Thymus (tissue), 11 donors: ENCODE results near the gene ZNF2. TPM values are rescaled to one million over a fixed set of nuclear protein-coding genes. Genes with fewer than 3 reads are reported as not detected.

Source experiments
- DNase-seq, 9 donors: peaks; one replicate each; pipeline ENCODE4 v3.0.0-alpha.2; 2013; ENCODE audit warnings: low spot score in 9 of 9, low read depth in 6 of 9, missing footprints in 1 of 9
- H3K27ac ChIP-seq, 2 donors: one replicate each; pipeline ENCODE4 v1.5.1; 2013; ENCODE audit warnings: control low read depth in 1 of 2, low read depth in 1 of 2, low read length in 1 of 2, mild to moderate bottlenecking in 1 of 2, moderate library complexity in 1 of 2
- H3K27me3 ChIP-seq, 2 donors: one replicate each; pipeline ENCODE4 v1.5.1; 2013; ENCODE audit warnings: low read length in 1 of 2; ENCODE audit not compliant: control insufficient read depth in 2 of 2, insufficient read depth in 1 of 2
- H3K36me3 ChIP-seq, 2 donors: one replicate each; pipeline ENCODE4 v1.5.1; 2013; ENCODE audit warnings: low read length in 1 of 2, mild to moderate bottlenecking in 1 of 2, moderate library complexity in 1 of 2; ENCODE audit not compliant: control insufficient read depth in 2 of 2, insufficient read depth in 2 of 2
- H3K4me1 ChIP-seq, 2 donors: one replicate each; pipeline ENCODE4 v1.5.1; 2013; ENCODE audit warnings: low read length in 2 of 2; ENCODE audit not compliant: control insufficient read depth in 2 of 2, insufficient read depth in 2 of 2
- H3K4me3 ChIP-seq, 2 donors: one replicate each; pipeline ENCODE4 v1.5.1; 2013; ENCODE audit warnings: low read length in 2 of 2, control low read depth in 1 of 2, mild to moderate bottlenecking in 1 of 2
- H3K9me3 ChIP-seq, 2 donors: one replicate each; pipeline ENCODE4 v1.5.1; 2013; ENCODE audit warnings: low read length in 1 of 2, mild to moderate bottlenecking in 1 of 2; ENCODE audit not compliant: control insufficient read depth in 2 of 2, insufficient read depth in 1 of 2
- WGBS: extraction: QIAGEN DNeasy Blood & Tissue Kit; methylation state at CpG from one replicate; pipeline ENCODE4 v1.1.7; 2013; 5-methylcytosine and 5-hydroxymethylcytosine counted together
- polyA plus RNA-seq: library from polyadenylated mRNA; stranded (reverse); fragments of 200-250 nt; gene quantifications from one replicate; pipeline ENCODE4 v1.2.3, GENCODE V29; 2013
- total RNA-seq: library from RNA; stranded (reverse); fragments of 120-200 nt; gene quantifications from one replicate; pipeline ENCODE4 v1.2.4, GENCODE V29; 2013
- donor health status: healthy.

Gene ZNF2
- total and polyA plus RNA-seq, 2 donors = 2.5 to 6.3 TPM

DNA sequence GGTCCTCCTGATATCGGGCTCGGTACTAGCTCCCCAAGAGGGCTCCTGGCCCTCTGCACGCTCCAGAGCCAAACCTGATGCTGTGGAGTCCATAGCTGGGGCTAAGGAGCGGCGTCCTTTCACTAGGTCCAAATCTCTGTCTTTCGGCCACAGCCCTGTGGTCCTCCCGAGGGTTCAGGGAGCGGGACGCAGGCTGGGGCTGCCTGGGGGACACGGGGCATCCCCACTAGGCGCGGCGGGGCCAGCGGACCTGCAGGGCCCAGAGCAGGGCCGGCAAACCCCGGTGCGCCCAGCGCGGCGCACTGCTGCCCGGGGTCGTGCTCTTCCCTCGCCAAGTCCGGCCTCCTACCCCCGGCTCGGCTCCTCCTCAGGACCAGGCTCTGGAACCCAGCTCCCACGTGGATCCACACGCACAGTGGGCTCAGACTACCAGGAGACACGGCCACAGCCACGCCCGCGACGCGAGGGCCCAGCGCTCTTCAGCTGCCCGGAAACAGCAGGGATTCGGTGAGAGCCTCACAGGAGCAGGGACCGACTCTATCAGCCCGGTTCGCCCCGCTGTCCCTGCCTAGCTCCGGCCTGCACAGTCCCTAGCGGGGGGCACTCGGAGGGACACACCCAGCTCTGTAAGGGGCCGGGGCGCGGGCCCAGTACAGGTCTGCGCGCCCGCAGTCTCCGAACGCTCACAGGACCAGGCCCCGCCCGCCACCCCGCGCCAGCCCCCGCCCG, 6.6 kb upstream of the ZNF2 start:
- Histone ChIP-seq H3K4me3 (peak overlapping the region; percentile 58 to 77), H3K27ac (peak overlapping the region in 1 of 2 donors; percentile 79), H3K9me3 (peaks cover 0 to 1% of the 10 kb centered on the region in 2 donors), H3K4me1 (peaks cover 3 to 17% of the 10 kb centered on the region in 2 donors), H3K27me3 (peaks cover 0 to 6% of the 10 kb centered on the region in 2 donors), H3K36me3 (no peaks in the 10 kb centered on the region)
- peak in 4 of 9 donors; percentile 13 to 44 (median 19) for DNase-seq
- 4% methylated on average over 58 of the region's 58 CpGs for WGBS

DNA sequence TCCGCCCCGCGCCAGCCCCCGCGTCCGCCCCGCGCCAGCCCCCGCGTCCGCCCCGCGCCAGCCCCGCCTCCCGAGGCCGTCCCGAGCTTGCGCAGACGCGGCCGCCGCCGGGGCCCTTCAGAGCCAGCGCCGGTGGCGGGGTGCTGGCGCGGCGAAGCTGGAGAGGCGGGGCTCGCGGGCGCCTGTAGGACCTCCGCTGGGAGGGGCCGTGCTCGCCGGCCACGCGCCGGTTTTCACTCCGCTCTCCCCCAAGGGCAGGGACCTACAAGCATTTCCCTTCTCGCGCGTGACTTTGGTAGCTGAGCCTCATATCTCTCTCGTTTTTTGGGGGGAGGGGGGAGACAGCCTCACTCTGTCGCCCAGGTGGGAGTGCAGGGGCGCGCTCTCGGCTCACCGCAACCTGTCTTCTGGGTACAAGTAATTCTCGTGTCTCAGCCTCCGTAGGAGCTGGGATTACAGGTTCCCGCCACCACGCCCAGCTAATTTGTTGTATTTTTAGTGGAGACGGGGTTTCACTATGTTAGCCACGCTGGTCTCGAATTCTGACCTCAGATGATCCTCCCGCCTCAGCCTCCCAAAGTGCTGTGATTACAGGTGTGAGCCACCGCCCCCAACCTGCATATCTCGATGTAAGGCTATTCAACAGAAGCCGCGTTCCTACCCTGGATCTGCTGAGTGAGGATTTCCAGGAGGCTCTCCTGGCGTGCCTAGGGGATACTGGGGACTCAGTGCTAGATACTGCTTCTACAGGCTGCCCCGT, 5.7 kb upstream of the ZNF2 start, which contains the start of gene ZNF514:
ZNF514 (minus strand) TSS at position 159 of the 760 bp plus-strand sequence. CDS start 6,595 bp downstream, outside the sequence.
- peak in 7 of 9 donors; percentile 24 to 80 (median 63) for DNase-seq
- WGBS = 14% methylated on average over 64 of the region's 64 CpGs
- peaks cover 0 to 1% of the 10 kb centered on the region in 2 donors for H3K9me3 ChIP-seq

GRCh38 chr2:95165030-95165370, 609 bp upstream of the ZNF2 start:
- Histone ChIP-seq H3K4me1 (peaks cover 7 to 16% of the 10 kb centered on the region in 2 donors), H3K9me3 (no peaks in the 10 kb centered on the region), H3K4me3 (peak overlapping the region; percentile 84 to 94), H3K27ac (peak overlapping the region; percentile 79 to 92), H3K27me3 (no peaks in the 10 kb centered on the region), H3K36me3 (no peaks in the 10 kb centered on the region)
- no peak for DNase-seq
- 2% methylated on average over 9 of the region's 9 CpGs for WGBS

More for the DNA sequence above, 5.7 kb upstream of the ZNF2 start, which contains the start of gene ZNF514:
- peaks cover 3 to 20% of the 10 kb centered on the region in 2 donors for H3K4me1 ChIP-seq
- peaks cover 0 to 6% of the 10 kb centered on the region in 2 donors for H3K27me3 ChIP-seq
- no peaks in the 10 kb centered on the region for H3K36me3 ChIP-seq
- H3K4me3 ChIP-seq = peak within 1 kb of the TSS; percentile 58 to 77
- peak within 1 kb of the TSS; percentile 24 to 85 for H3K27ac ChIP-seq

GRCh38 chr2:95166065-95166763, 605 bp downstream of the ZNF2 start:
- Histone ChIP-seq H3K9me3 (no peaks in the 10 kb centered on the region), H3K27ac (peak overlapping the region in 1 of 2 donors; percentile 80), H3K36me3 (no peaks in the 10 kb centered on the region), H3K27me3 (no peaks in the 10 kb centered on the region), H3K4me1 (peaks cover 7 to 12% of the 10 kb centered on the region in 2 donors), H3K4me3 (peak overlapping the region; percentile 84 to 94)
- 12% methylated on average over 16 of the region's 16 CpGs for WGBS
- no peak for DNase-seq

DNA sequence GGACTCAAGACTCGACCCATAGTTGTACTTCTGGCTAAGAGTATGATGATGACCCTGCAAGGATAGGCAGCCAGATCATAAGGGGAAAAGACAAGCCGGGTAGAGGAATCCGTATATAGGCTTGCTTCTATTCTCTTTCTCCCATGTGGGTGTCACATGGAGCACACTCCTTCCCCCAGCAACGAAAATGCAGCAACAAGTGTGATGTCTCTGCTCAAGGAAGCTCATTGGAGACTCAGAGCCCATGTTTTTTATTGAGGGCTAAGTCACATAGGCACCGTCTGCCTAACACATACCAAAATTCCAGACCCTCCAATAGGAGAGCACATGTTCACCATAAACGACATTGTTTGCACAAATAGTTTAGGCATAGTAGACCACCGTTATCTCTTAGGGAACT, 6.3 kb downstream of the ZNF2 start:
- Histone ChIP-seq H3K36me3 (no peaks in the 10 kb centered on the region), H3K27me3 (no peaks in the 10 kb centered on the region), H3K9me3 (no peaks in the 10 kb centered on the region), H3K4me3 (no peak overlapping the region), H3K4me1 (no peaks in the 10 kb centered on the region), H3K27ac (no peak overlapping the region)
- WGBS = 87% methylated on average over 7 of the region's 7 CpGs
- DNase-seq = no peak

DNA sequence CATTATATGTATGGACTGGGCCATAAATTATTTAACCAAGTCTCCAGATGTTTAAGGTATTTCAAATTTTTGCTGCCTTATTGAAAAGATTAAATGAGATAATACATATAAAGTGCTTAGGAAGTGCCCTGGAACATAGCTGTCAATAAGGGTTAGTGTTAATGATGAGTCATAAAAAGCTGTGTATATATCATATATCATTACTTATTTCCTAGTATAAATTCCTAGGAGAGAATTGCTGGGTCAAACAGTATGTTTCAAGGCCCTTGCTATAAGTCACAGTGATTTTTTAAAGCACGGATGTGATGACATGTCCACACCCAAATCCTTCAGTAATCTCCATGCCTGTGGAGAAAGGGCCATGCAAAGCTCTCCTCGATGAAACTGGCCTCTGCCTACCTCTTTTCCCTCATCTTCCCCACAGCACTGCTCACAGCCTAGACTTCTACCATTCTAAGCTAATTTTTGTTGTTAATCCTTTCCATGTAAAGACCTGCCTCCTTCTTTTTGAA, 8.5 kb downstream of the ZNF2 start:
- Histone ChIP-seq H3K27me3 (no peaks in the 10 kb centered on the region), H3K4me1 (no peaks in the 10 kb centered on the region), H3K36me3 (peaks cover 2 to 5% of the 10 kb centered on the region in 2 donors), H3K4me3 (no peak overlapping the region), H3K27ac (no peak overlapping the region), H3K9me3 (no peaks in the 10 kb centered on the region)
- 98% methylated on average over 2 of the region's 2 CpGs for WGBS
- DNase-seq = no peak

- Histone ChIP-seq H3K4me3 (no peak overlapping the region), H3K9me3 (peaks cover 0 to 2% of the 10 kb centered on the region in 2 donors), H3K27ac (no peak overlapping the region), H3K36me3 (peaks cover 18 to 23% of the 10 kb centered on the region in 2 donors), H3K4me1 (no peaks in the 10 kb centered on the region), H3K27me3 (no peaks in the 10 kb centered on the region)
- DNase-seq = no peak
- 97% methylated on average over 7 of the region's 7 CpGs for WGBS
Measured at GRCh38 chr2:95179451-95179850, 13.8 kb downstream of the ZNF2 start.

DNA sequence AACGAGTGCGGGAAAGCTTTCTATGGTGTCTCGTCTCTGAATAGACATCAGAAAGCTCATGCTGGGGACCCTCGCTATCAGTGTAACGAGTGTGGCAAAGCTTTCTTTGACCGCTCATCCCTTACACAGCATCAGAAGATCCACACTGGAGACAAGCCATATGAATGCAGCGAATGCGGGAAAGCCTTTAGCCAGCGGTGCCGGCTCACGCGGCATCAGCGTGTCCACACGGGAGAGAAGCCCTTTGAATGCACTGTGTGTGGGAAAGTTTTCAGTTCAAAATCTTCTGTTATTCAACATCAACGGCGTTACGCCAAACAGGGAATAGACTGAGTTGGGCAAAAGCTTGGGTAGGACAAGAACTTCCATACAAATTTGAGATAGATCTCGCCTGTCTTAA, 16.2 kb downstream of the ZNF2 start:
- peaks cover 18 to 23% of the 10 kb centered on the region in 2 donors for H3K36me3 ChIP-seq
- peaks cover 0 to 2% of the 10 kb centered on the region in 2 donors for H3K9me3 ChIP-seq
- 99% methylated on average over 18 of the region's 18 CpGs for WGBS
- no peak overlapping the region for H3K27ac ChIP-seq
- H3K4me3 ChIP-seq = no peak overlapping the region
- DNase-seq = no peak
- no peaks in the 10 kb centered on the region for H3K27me3 ChIP-seq
- H3K4me1 ChIP-seq = no peaks in the 10 kb centered on the region
